ENCODE measurements around the gene RASSF4. TPM values are rescaled to one million over a fixed set of nuclear protein-coding genes. Genes with fewer than 3 reads are reported as not detected.

RASSF4 gene
- total RNA-seq, 1 experiment from 2014 or later, result not detected

DNA sequence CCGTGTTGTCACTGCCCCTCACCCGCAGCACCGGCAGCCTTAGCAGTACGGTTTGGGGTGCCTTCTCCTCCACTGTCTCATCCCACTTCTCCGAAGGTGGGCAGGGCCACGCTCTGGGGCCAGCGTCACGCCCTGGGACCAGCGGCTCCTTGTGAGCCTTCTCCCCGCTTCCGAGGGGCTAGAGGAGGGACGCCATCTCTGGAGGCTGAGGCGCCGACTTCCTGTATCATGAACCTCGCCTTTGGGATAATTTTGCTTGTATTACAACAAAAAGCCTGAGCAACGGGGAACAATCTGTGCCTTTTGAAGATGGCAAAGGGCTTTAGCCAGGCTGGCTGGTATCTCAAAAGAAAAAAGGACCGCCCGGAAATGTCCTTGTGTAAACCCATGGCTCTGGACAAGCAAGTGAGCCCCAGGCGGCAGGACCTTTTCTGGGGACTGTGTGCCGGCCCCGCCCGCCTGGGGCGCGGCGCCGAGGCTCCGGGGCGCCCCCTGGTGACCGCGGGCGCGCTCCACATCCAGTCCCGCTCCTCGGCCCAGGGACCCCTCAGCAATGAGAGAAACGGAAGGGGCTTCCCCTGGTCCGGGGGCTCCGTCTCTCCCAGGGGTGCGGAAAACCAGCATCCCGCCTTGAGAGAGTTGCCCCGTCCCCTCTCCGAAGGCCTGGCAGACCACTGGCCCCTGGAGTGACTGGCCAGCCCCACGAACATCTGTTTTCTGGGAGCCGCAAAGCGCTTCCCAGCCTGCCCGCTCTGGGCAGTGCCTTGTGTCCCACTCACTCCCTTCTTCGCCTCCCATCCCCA is 15.2 kb downstream of the RASSF4 start:
- intact Hi-C loops (cut with micrococcal nuclease), result loop anchor here (1.0 kb wide), 1 partner anchor 43 kb away; no protein-coding TSS in a partner anchor
- Mint-ChIP-seq H3K27me3 (ENCODE audit: insufficient read depth, unreplicated experiment) (no peaks in the 10 kb centered on the region), H3K9me3 (ENCODE audit: unreplicated experiment) (no peaks in the 10 kb centered on the region), H3K36me3 (ENCODE audit: insufficient read depth, unreplicated experiment) (peaks cover 24% of the 10 kb centered on the region), H3K27ac (ENCODE audit: low read depth, unreplicated experiment) (peak overlapping the region; percentile 61), H3K4me1 (ENCODE audit: insufficient read depth, unreplicated experiment) (peaks cover 25% of the 10 kb centered on the region), H3K4me3 (ENCODE audit: unreplicated experiment) (peak overlapping the region; percentile 58)
- peak; percentile 60 for DNase-seq (ENCODE audit: unreplicated experiment)
- no TSS peak for BruUV-seq (replicated peaks)
- POLR2A ChIA-PET, result interaction anchor here (0.6 kb wide), 1 partner anchor 13 kb away, joined by 3 read pairs; no protein-coding TSS in a partner anchor
- CTCF ChIA-PET, result interaction anchor here (0.5 to 2.2 kb wide), 10 partner anchors 8 to 572 kb away, joined by 3 to 11 read pairs (median 5); no protein-coding TSS in a partner anchor
- TF ChIP-seq, protein P1, sequence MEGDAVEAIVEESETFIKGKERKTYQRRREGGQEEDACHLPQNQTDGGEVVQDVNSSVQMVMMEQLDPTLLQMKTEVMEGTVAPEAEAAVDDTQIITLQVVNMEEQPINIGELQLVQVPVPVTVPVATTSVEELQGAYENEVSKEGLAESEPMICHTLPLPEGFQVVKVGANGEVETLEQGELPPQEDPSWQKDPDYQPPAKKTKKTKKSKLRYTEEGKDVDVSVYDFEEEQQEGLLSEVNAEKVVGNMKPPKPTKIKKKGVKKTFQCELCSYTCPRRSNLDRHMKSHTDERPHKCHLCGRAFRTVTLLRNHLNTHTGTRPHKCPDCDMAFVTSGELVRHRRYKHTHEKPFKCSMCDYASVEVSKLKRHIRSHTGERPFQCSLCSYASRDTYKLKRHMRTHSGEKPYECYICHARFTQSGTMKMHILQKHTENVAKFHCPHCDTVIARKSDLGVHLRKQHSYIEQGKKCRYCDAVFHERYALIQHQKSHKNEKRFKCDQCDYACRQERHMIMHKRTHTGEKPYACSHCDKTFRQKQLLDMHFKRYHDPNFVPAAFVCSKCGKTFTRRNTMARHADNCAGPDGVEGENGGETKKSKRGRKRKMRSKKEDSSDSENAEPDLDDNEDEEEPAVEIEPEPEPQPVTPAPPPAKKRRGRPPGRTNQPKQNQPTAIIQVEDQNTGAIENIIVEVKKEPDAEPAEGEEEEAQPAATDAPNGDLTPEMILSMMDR (IDR thresholded peaks at IDR 0.05; ENCODE audit: unreplicated experiment), result peak; percentile 98

DNA sequence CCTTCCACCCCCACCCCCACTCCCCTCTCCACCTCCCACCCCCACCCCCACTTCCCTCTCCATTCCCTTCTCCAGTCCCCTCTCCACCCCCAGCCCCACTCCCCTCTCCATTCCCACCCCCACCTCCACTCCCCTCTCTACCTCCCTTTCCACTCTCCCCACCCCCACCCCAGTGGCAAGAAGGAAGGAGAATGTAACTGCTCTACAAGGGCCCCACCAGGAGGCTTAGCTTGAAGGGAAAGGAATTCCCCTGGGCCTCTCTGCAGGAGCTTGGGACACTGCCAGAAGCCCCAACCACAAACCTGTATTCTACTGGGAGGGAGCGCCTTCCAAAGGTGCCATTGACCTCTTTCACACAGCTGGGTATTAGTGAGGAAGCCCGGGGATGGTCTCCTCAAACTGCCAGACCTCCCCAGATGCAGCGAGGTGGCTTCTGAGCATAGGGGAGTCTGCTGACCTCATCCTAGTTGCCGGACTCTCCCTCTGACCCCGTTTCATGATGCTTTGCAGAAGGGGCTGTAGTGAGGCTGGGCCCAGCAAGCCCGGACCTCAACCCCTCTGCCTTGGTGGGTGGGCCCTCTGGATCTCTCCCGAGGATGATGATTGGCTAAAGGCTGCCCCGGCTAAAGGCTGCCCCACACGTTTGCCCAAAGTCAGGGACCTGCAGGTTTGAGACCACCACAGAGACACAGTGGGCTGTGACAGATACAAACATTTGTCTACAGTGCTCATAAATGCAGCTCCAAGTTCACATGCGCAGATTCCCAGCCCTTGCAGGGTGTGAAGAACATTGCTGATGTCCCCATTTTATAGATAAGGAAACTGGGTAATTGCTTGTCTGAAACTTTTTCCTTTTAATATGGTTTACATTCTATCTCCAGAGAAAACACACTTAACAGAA is 16.1 kb downstream of the RASSF4 start:
- Mint-ChIP-seq H3K9me3 (ENCODE audit: unreplicated experiment) (no peaks in the 10 kb centered on the region), H3K4me3 (ENCODE audit: unreplicated experiment) (peak overlapping the region; percentile 58), H3K27me3 (ENCODE audit: insufficient read depth, unreplicated experiment) (no peaks in the 10 kb centered on the region), H3K36me3 (ENCODE audit: insufficient read depth, unreplicated experiment) (peaks cover 24% of the 10 kb centered on the region), H3K27ac (ENCODE audit: low read depth, unreplicated experiment) (no peak overlapping the region), H3K4me1 (ENCODE audit: insufficient read depth, unreplicated experiment) (peaks cover 29% of the 10 kb centered on the region)
- DNase-seq (ENCODE audit: unreplicated experiment), result peak; percentile 59
- POLR2A ChIA-PET, result interaction anchor here (0.6 kb wide), 1 partner anchor 14 kb away, joined by 3 read pairs; no protein-coding TSS in a partner anchor
- intact Hi-C loops (cut with micrococcal nuclease), result loop anchor here (1.0 kb wide), 1 partner anchor 43 kb away; no protein-coding TSS in a partner anchor
- TF ChIP-seq, protein P1 (IDR thresholded peaks at IDR 0.05; ENCODE audit: unreplicated experiment), result no peak
- CTCF ChIA-PET, result interaction anchor here (0.5 to 1.7 kb wide), 12 partner anchors 9 to 1743 kb away, joined by 3 to 11 read pairs (median 4); no protein-coding TSS in a partner anchor
- BruUV-seq (replicated peaks), result no TSS peak

DNA sequence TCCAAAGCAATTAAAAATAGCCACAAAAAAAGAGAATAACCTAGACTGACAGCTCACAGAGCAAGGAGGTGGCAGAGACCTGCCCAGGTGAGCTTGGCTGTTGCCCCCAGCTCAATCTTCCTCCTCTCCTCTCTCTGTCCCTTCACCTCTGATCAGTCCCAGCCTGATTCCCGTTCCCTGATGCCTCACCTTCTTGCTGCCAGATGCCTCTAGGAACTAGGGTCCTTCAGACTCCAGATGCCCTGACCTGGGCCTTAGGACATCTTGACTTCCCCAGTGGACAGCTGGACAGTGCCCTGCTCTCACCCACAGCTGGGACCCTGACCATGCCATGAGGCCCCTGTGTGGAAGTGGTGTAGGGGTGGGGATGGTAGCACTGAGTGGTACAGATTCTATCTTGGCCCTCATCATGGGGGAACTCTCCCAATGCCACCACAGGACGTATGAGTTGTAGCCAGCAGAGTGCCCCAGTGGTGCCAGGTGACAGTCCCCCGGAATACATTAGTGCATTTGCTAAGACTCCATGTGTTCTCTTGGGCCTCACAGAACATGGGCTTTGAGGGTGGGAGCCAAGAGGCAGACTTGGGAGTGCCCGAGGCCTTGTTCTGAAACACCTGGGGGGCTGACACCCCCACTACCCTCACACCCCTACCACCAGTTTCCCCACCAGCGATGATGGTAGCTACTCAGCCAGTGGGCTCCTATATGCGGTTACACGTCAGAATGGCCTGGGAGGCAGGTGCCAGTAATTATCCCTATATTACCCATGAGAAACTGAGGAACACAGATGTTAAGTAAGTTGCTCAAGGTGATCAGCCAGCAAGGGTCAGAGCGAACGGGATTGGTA is 17.0 kb downstream of the RASSF4 start:
- Mint-ChIP-seq H3K9me3 (ENCODE audit: unreplicated experiment) (no peaks in the 10 kb centered on the region), H3K36me3 (ENCODE audit: insufficient read depth, unreplicated experiment) (peaks cover 24% of the 10 kb centered on the region), H3K27ac (ENCODE audit: low read depth, unreplicated experiment) (no peak overlapping the region), H3K4me1 (ENCODE audit: insufficient read depth, unreplicated experiment) (peaks cover 38% of the 10 kb centered on the region), H3K27me3 (ENCODE audit: insufficient read depth, unreplicated experiment) (no peaks in the 10 kb centered on the region), H3K4me3 (ENCODE audit: unreplicated experiment) (peak overlapping the region; percentile 47)
- BruUV-seq (replicated peaks), result no TSS peak
- ChIA-PET POLR2A (no interaction called here), CTCF (interaction anchor here (0.5 to 4.2 kb wide), 9 partner anchors 9 to 1744 kb away, joined by 3 to 22 read pairs (median 6); no protein-coding TSS in a partner anchor)
- TF ChIP-seq, protein P1 (IDR thresholded peaks at IDR 0.05; ENCODE audit: unreplicated experiment), result no peak
- intact Hi-C loops (cut with micrococcal nuclease), result no loop called here
- DNase-seq (ENCODE audit: unreplicated experiment), result no peak
